SK-N-SH (cell line): ENCODE results near the gene ADD3.

Source experiments
- CTCF ChIP-seq: fragments of 200-600 bp; sonication (generic); IDR thresholded peaks from 2 replicates; pipeline ENCODE4 v1.6.1; 2017; ENCODE audit warnings: antibody characterized with exemption, mild to moderate bottlenecking, moderate library complexity
- EZH2phosphoT487 ChIP-seq: fragments of 200-600 bp; sonication (generic); IDR thresholded peaks from 2 replicates; pipeline ENCODE4 v1.6.1; 2017; ENCODE audit warnings: low read depth, mixed run types, mild to moderate bottlenecking, antibody characterized with exemption, moderate library complexity, borderline replicate concordance
- FOXJ3 ChIP-seq: sonication (generic); formaldehyde crosslinking; IDR thresholded peaks from 2 replicates; pipeline ENCODE4 v1.5.1; 2020; ENCODE audit warnings: mild to moderate bottlenecking, missing genetic modification reagents
- POLR2AphosphoS5 ChIP-seq: IDR thresholded peaks from 2 replicates; pipeline ENCODE4 v1.6.1; 2012; ENCODE audit warnings: low read depth, low read length
- TCF12 ChIP-seq: IDR thresholded peaks from 2 replicates; pipeline ENCODE4 v1.4.0; 2012

DNA sequence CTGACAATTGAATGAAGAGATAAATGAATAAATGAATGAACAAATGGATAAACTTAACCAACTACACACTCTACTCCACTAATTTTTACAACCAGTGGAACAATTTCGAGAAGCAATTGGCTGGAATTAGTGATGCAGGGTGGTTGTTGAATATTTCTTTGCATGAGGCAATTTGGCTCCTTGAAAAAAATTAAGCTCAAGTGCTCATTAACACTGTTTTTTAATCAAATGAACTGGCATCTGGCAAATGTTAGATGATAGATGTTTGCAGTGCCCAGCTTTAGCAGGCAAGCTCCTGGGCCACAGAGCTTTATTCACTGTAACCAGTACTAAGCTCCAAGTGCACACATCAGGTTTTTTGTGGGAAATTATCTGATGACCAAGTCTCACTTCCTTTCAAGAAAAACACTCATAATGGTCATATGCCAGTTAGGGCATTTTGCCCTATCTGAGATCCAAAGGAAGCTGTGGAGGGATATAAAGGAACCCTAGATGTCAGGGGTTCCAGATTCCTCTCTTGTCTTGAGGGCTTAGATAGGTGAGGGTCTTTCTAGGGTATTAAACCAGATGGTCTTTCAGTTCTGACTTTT lies 16.4 kb upstream of the ADD3 start:
- no peak for TF ChIP-seq POLR2AphosphoS5
- no peak for TF ChIP-seq FOXJ3 (CRISPR knock-in tag)
- no peak for TF ChIP-seq CTCF
- TF ChIP-seq TCF12, result no peak
- no peak for TF ChIP-seq EZH2phosphoT487
